GM21367 (cell line): Measurements from ENCODE around the gene BATF2.

Experiments used
- ATAC-seq: cut with Tn5 transposase; IDR thresholded peaks from one replicate; pipeline ENCODE4 v1.9.1; 2021; ENCODE audit not compliant: unreplicated experiment

Gene BATF2

GRCh38 chr11:64970731-64971151, 26.0 kb downstream of the BATF2 start:
- no peak for ATAC-seq

GRCh38 chr11:64969209-64969608, 27.6 kb downstream of the BATF2 start:
- no peak for ATAC-seq

- no peak for ATAC-seq
Measured at GRCh38 chr11:64967375-64967774, 29.4 kb downstream of the BATF2 start.

- no peak for ATAC-seq
Measured at GRCh38 chr11:64963072-64963631, 33.6 kb downstream of the BATF2 start.

- ATAC-seq = no peak
Measured at GRCh38 chr11:64960719-64961118, 36.1 kb downstream of the BATF2 start.

- ATAC-seq = no peak
Measured at GRCh38 chr11:64959498-64959897, 37.3 kb downstream of the BATF2 start.

- ATAC-seq = no peak
Measured at GRCh38 chr11:64954201-64954600, 42.6 kb downstream of the BATF2 start.

GRCh38 chr11:64951529-64951928, 45.2 kb downstream of the BATF2 start:
- ATAC-seq = no peak

GRCh38 chr11:64947208-64947814, 49.5 kb downstream of the BATF2 start:
- ATAC-seq = no peak
